GM12891 (cell line): ENCODE measurements around the gene DMRTA1.
A peak's percentile ranks its signal among the peaks of the same experiment; 100 is the strongest.
"Not testable (repeated sequence)": the region's sequence is repeated elsewhere in the genome, so short reads cannot be mapped to it uniquely, and the experiment has no call there.

Source experiments
- DNase-seq: peaks from one replicate; pipeline ENCODE4 v3.0.0; 2011; ENCODE audit warnings: low spot score; ENCODE audit not compliant: insufficient read length
- FAIRE-seq: peaks from 2 replicates; lab custom pipeline; 2011; peaks lifted over from hg19 to GRCh38; lab: Jason Lieb, UNC
- PAX5 ChIP-seq: IDR thresholded peaks from 2 replicates; pipeline ENCODE4 v1.6.1; 2011; ENCODE audit warnings: low read length, moderate library complexity, mild to moderate bottlenecking; ENCODE audit not compliant: insufficient read depth, severe bottlenecking
- POLR2A ChIP-seq: IDR thresholded peaks from 2 replicates; pipeline ENCODE4 v1.6.1; 2011; ENCODE audit warnings: low read depth, low read length, control low read depth
- POLR2AphosphoS5 ChIP-seq: IDR thresholded peaks from 2 replicates; pipeline ENCODE4 v1.6.1; 2011; ENCODE audit warnings: low read depth, low read length, control low read depth
- POU2F2 ChIP-seq: IDR thresholded peaks from 2 replicates; pipeline ENCODE4 v1.6.1; 2011; ENCODE audit warnings: low read depth, mild to moderate bottlenecking, control low read depth, low read length, moderate library complexity
- SPI1 ChIP-seq: IDR thresholded peaks from 2 replicates; pipeline ENCODE4 v1.6.1; 2011; ENCODE audit warnings: low read depth, low read length, control low read depth
- TAF1 ChIP-seq: IDR thresholded peaks from 2 replicates; pipeline ENCODE4 v1.6.1; 2011; ENCODE audit warnings: low read depth, low read length, control low read depth

The DMRTA1 gene

GRCh38 chr9:22454016-22454415 lies 7.4 kb downstream of the DMRTA1 start:
- no peak for FAIRE-seq

GRCh38 chr9:22455181-22455580 lies 8.6 kb downstream of the DMRTA1 start:
- DNase-seq (no peak), FAIRE-seq (no peak)
- TF ChIP-seq TAF1 (no peak), PAX5 (no peak), SPI1 (no peak), POLR2AphosphoS5 (no peak), POU2F2 (no peak), POLR2A (no peak)

More at GRCh38 chr9:22454016-22454415, 7.4 kb downstream of the DMRTA1 start:
- no peak for TF ChIP-seq SPI1
- DNase-seq: no peak

GRCh38 chr9:22457448-22457847 lies 10.8 kb downstream of the DMRTA1 start:
- no peak for DNase-seq
- FAIRE-seq: no peak

GRCh38 chr9:22463205-22463604 lies 16.6 kb downstream of the DMRTA1 start:
- FAIRE-seq (no peak), DNase-seq (no peak)
- TF ChIP-seq POU2F2 (no peak), TAF1 (no peak), POLR2A (no peak), PAX5 (no peak), POLR2AphosphoS5 (no peak), SPI1 (no peak)

More at GRCh38 chr9:22457448-22457847, 10.8 kb downstream of the DMRTA1 start:
- TF ChIP-seq TAF1 (no peak), PAX5 (no peak), SPI1 (no peak), POU2F2 (no peak)

- peak; percentile 87 for FAIRE-seq
- no peak for DNase-seq
- no peak for TF ChIP-seq PAX5
- TF ChIP-seq SPI1: no peak
- no peak for TF ChIP-seq POLR2A
- no peak for TF ChIP-seq POLR2AphosphoS5
- TF ChIP-seq POU2F2: no peak
- no peak for TF ChIP-seq TAF1
These were observed 23.4 kb downstream of the DMRTA1 start for GRCh38 chr9:22469928-22470544.

GRCh38 chr9:22481566-22481965 lies 34.9 kb downstream of the DMRTA1 start:
- TF ChIP-seq POU2F2 (no peak), SPI1 (no peak), POLR2A (no peak)
- DNase-seq (no peak), FAIRE-seq (no peak)

GRCh38 chr9:22483528-22484070 lies 37.0 kb downstream of the DMRTA1 start:
- no peak for DNase-seq
- TF ChIP-seq TAF1 (no peak), SPI1 (no peak), PAX5 (no peak), POU2F2 (no peak), POLR2A (no peak), POLR2AphosphoS5 (no peak)
- no peak for FAIRE-seq

GRCh38 chr9:22496197-22496596 lies 49.6 kb downstream of the DMRTA1 start:
- DNase-seq, FAIRE-seq: not testable (repeated sequence)
